ENCODE data around the gene ADRM1.

The ADRM1 gene

GRCh38 chr20:62357681-62358080 lies 54.9 kb downstream of the ADRM1 start:
- TF ChIP-seq CTCF (IDR thresholded peaks at IDR 0.05; ENCODE audit: low read depth, low read length, missing control alignments), result no peak
- DNase-seq (ENCODE audit: low read depth), result no peak
- in situ Hi-C loops (cut with HindIII; ENCODE audit: low sequenced_read_pairs), result no loop called here
- H3K4me3 ChIP-seq (ENCODE audit: low read depth, low read length), result no peak overlapping the region

Measured in astrocyte of the cerebellum (primary cell).